B cell (primary cell): ENCODE results near the gene NR3C2. TPM values are rescaled to one million over a fixed set of nuclear protein-coding genes. Genes with fewer than 3 reads are reported as not detected.

Experiments
- ATAC-seq: fragments of 200-7000 bp; cut with Tn5 transposase; one replicate; pipeline ENCODE4 v1.10.0; 2021; ENCODE audit warnings: low read depth, mild to moderate bottlenecking, moderate number of reproducible peaks, moderate library complexity
- CTCF ChIA-PET: fragments of 350-600 bp; sonication (Branson Sonifier 250); formaldehyde crosslinking; loops from one replicate; lab custom pipeline; 2021; ENCODE audit warnings: antibody characterized with exemption, inconsistent platforms; lab: Charles Lee
- POLR2A ChIA-PET: fragments of 350-600 bp; sonication (Branson Sonifier 250); formaldehyde crosslinking; loops from one replicate; lab custom pipeline; 2021; ENCODE audit warnings: antibody characterized with exemption; lab: Charles Lee
- DNase-seq: peaks from one replicate; pipeline ENCODE4 v3.0.0; 2013
- H2AFZ ChIP-seq: 2 replicates; pipeline ENCODE4 v1.6.1; 2012; ENCODE audit warnings: mild to moderate bottlenecking, low read depth, low read length; ENCODE audit not compliant: insufficient read depth, poor library complexity, severe bottlenecking
- H3K27ac ChIP-seq, 2 donors: 1 replicate in 1 of 2; 2 replicates in 1 of 2; pipeline ENCODE4 v1.5.1; 2012 to 2013; ENCODE audit warnings: low read length in 2 of 2, mild to moderate bottlenecking in 2 of 2, moderate library complexity in 1 of 2
- H3K27me3 ChIP-seq, 4 experiments: fragments of 200-600 bp in 1 of 4; sonication (generic) in 1 of 4; replicated peaks in 1 of 4; 1 replicate in 2 of 4; 2 replicates in 2 of 4; pipeline versions ENCODE4 v1.6.1 to v1.7.0; 2013 to 2016; ENCODE audit warnings: low read length in 3 of 4, mild to moderate bottlenecking in 2 of 4, mixed read lengths in 1 of 4, moderate library complexity in 1 of 4; ENCODE audit not compliant: insufficient read depth in 4 of 4, control insufficient read depth in 3 of 4; ENCODE audit errors: control extremely low read depth in 1 of 4
- H3K36me3 ChIP-seq, 2 experiments: replicated peaks in 1 of 2; 1 replicate in 1 of 2; 2 replicates in 1 of 2; pipeline versions ENCODE4 v1.6.1 to v1.7.1; 2013; ENCODE audit warnings: low read length in 1 of 2; ENCODE audit not compliant: insufficient read depth in 2 of 2, control insufficient read depth in 1 of 2; ENCODE audit errors: control extremely low read depth in 1 of 2, extremely low read depth in 1 of 2
- H3K4me1 ChIP-seq, 2 donors: fragments of 200-600 bp in 1 of 2; sonication (generic) in 1 of 2; 1 replicate in 1 of 2; 2 replicates in 1 of 2; pipeline versions ENCODE4 v1.5.1 to v1.6.1; 2013 to 2017; ENCODE audit warnings: low read length in 2 of 2; ENCODE audit not compliant: control insufficient read depth in 2 of 2, insufficient read depth in 2 of 2
- H3K4me2 ChIP-seq: replicated peaks from 2 replicates; pipeline ENCODE3; 2012; ENCODE audit warnings: mild to moderate bottlenecking, low read depth, low read length; ENCODE audit not compliant: poor library complexity, severe bottlenecking
- H3K4me3 ChIP-seq, 5 experiments: fragments of 200-600 bp in 1 of 5; sonication (generic) in 1 of 5; 1 replicate in 3 of 5; 2 replicates in 2 of 5; pipeline versions ENCODE4 v1.5.1 to v1.7.0; 2011 to 2016; ENCODE audit warnings: low read length in 4 of 5, mild to moderate bottlenecking in 4 of 5, low read depth in 2 of 5, control low read depth in 1 of 5, moderate library complexity in 1 of 5; ENCODE audit not compliant: insufficient read depth in 1 of 5; ENCODE audit errors: control extremely low read depth in 1 of 5, extremely low read depth in 1 of 5
- H3K79me2 ChIP-seq: fragments of 200-600 bp; sonication (generic); one replicate; pipeline ENCODE4 v1.6.0; 2016; ENCODE audit warnings: low read length; ENCODE audit not compliant: control insufficient read depth, insufficient read depth
- H3K9ac ChIP-seq: fragments of 200-600 bp; sonication (generic); 2 replicates; pipeline ENCODE4 v1.6.1; 2017; ENCODE audit warnings: mild to moderate bottlenecking, low read length, moderate library complexity
- H3K9me3 ChIP-seq, 3 donors: one replicate each; pipeline versions ENCODE4 v1.6.1 to v1.7.1; 2013; ENCODE audit warnings: low read length in 2 of 3; ENCODE audit not compliant: control insufficient read depth in 2 of 3, insufficient read depth in 1 of 3; ENCODE audit errors: control extremely low read depth in 1 of 3
- H4K20me1 ChIP-seq: 2 replicates; pipeline ENCODE4 v1.6.0; 2012; ENCODE audit warnings: mild to moderate bottlenecking, low read length; ENCODE audit not compliant: insufficient read depth, control insufficient read depth, poor library complexity, severe bottlenecking
- H3K27ac Mint-ChIP-seq: one replicate; pipeline ENCODE4 v1.8.0; 2021; ENCODE audit warnings: mixed read lengths
- H3K27me3 Mint-ChIP-seq: one replicate; pipeline ENCODE4 v1.8.0; 2021; ENCODE audit warnings: mixed read lengths
- H3K4me1 Mint-ChIP-seq: one replicate; pipeline ENCODE4 v1.8.0; 2021; ENCODE audit warnings: mixed read lengths
- H3K4me3 Mint-ChIP-seq: one replicate; pipeline ENCODE4 v1.8.0; 2021; ENCODE audit warnings: mixed read lengths
- H3K9me3 Mint-ChIP-seq: one replicate; pipeline ENCODE4 v1.8.0; 2022; ENCODE audit warnings: mixed read lengths; ENCODE audit not compliant: insufficient read depth
- EZH2 ChIP-seq: IDR thresholded peaks from 2 replicates; pipeline ENCODE4 v1.6.1; 2012; ENCODE audit warnings: borderline replicate concordance, low read depth, mild to moderate bottlenecking, moderate library complexity, low read length; ENCODE audit not compliant: insufficient read depth, poor library complexity, severe bottlenecking
- WGBS: methylation state at CpG from one replicate; pipeline ENCODE4 v1.1.5; 2013; ENCODE audit warnings: missing lambda C conversion rate; ENCODE audit not compliant: insufficient coverage; 5-methylcytosine and 5-hydroxymethylcytosine counted together
- intact Hi-C: fragments of 100-400 bp; cut with micrococcal nuclease; formaldehyde crosslinking; loops from one replicate; pipeline ENCODE4 v1.10.0; 2022
- polyA plus RNA-seq: library from polyadenylated mRNA; depleted of rRNA; stranded (reverse); fragments of >200 nt; gene quantifications from 2 replicates; pipeline ENCODE4 v1.2.3, GENCODE V29; 2012
- total RNA-seq, 2 donors: library from RNA; stranded (reverse); fragments of 120-200 nt in 1 of 2; gene quantifications; 1 replicate in 1 of 2; 2 replicates in 1 of 2; pipeline versions ENCODE4 v1.2.3 to v1.2.4, GENCODE V29; 2013 to 2022
- TF ChIP-seq, protein P1 (sequence below): fragments of 200-600 bp; IDR thresholded peaks from one replicate; pipeline ENCODE4 v1.8.0; 2022; ENCODE audit warnings: antibody characterized with exemption, mild to moderate bottlenecking

The NR3C2 gene
- total and polyA plus RNA-seq, 2 donors (not counting 1 experiment from before 2014, with no cell fraction given): 6.7 to 19.3 TPM

DNA sequence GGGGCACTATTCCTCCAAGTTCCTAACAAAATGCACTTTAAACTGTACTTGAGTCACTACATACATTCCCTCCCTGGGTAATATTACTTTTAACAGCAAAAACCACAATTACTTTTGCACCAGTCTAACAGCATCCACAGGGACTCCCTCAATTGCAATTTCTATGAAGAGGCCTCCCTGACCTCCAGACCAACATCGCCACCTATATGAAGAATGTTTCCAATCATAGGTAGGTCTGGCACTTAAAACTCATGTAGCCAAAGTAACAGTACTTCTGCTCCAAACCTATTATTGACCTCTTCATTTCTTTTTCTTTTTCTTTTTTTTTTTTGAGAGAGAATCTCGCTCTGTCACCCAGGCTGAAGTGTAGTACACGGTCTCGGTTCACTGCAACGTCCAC is 15.6 kb downstream of the NR3C2 start:
- Histone ChIP-seq H3K27ac (no peak overlapping the region), H3K36me3 (no peaks in the 10 kb centered on the region), H3K79me2 (peaks cover 38% of the 10 kb centered on the region), H3K4me2 (no peak overlapping the region), H3K4me3 (no peak overlapping the region), H3K4me1 (peaks cover 3 to 14% of the 10 kb centered on the region in 2 donors), H3K9ac (no peak overlapping the region), H2AFZ (no peak overlapping the region), H3K27me3 (no peaks in the 10 kb centered on the region), H3K9me3 (no peaks in the 10 kb centered on the region), H4K20me1 (peaks cover 4% of the 10 kb centered on the region)
- intact Hi-C loops: no loop called here
- 80% methylated on average over 1 of the region's 5 CpGs for WGBS
- Mint-ChIP-seq H3K4me1 (peaks cover 46% of the 10 kb centered on the region), H3K27ac (no peak overlapping the region), H3K4me3 (no peak overlapping the region), H3K27me3 (no peaks in the 10 kb centered on the region), H3K9me3 (no peaks in the 10 kb centered on the region)
- ChIA-PET CTCF (interaction anchor here (0.6 kb wide), 1 partner anchor 389 kb away, joined by 3 read pairs; no protein-coding TSS in a partner anchor), POLR2A (no interaction called here)
- ATAC-seq (no peak), DNase-seq (no peak)
- TF ChIP-seq EZH2: no peak
- TF ChIP-seq, protein P1, sequence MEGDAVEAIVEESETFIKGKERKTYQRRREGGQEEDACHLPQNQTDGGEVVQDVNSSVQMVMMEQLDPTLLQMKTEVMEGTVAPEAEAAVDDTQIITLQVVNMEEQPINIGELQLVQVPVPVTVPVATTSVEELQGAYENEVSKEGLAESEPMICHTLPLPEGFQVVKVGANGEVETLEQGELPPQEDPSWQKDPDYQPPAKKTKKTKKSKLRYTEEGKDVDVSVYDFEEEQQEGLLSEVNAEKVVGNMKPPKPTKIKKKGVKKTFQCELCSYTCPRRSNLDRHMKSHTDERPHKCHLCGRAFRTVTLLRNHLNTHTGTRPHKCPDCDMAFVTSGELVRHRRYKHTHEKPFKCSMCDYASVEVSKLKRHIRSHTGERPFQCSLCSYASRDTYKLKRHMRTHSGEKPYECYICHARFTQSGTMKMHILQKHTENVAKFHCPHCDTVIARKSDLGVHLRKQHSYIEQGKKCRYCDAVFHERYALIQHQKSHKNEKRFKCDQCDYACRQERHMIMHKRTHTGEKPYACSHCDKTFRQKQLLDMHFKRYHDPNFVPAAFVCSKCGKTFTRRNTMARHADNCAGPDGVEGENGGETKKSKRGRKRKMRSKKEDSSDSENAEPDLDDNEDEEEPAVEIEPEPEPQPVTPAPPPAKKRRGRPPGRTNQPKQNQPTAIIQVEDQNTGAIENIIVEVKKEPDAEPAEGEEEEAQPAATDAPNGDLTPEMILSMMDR: no peak

DNA sequence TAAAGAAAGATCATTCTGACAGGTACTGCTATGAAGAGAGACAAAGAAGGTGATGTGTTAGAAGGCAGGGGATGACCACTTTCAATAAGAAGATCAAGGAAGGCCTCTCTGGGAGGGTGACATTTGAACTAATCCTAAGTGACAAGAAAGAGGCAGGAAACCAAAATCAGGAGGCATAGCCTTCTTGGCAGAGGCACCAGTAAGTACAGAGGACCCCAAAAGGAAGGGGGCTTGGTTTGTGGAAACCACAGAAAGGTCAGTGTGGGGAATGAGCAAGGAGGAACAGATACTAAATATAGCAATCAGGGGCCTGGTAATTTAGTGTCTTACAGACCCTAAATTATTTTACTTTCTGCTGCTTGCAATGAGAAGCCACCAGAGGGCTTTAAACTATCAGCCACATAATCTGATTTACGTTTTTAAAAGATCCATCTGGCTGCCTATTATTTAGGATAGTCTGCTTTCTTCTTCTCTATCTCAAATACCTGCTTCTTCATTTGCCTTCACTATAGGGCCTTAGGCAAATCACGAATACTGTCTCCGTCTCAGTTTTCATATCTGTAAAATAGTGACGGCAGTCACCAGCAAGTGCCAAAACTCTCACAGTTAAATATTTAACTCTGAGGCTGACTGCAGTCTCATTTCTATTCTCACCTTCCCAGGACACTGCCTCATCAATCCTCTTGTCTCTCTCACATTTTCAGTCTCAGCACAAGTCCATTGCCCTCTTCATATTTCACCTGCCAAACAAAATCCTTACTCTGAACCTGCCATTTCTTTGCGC is 16.7 kb downstream of the NR3C2 start:
- intact Hi-C loops: no loop called here
- H3K27ac ChIP-seq: no peak overlapping the region
- 75% methylated on average over 5 of the region's 5 CpGs for WGBS
- no peak overlapping the region for H3K4me3 ChIP-seq
- Mint-ChIP-seq H3K27me3 (no peaks in the 10 kb centered on the region), H3K4me3 (no peak overlapping the region), H3K9me3 (no peaks in the 10 kb centered on the region), H3K27ac (no peak overlapping the region), H3K4me1 (peaks cover 45% of the 10 kb centered on the region)
- no peak overlapping the region for H3K9ac ChIP-seq
- no peak overlapping the region for H3K4me2 ChIP-seq
- peaks cover 29% of the 10 kb centered on the region for H3K79me2 ChIP-seq
- no peaks in the 10 kb centered on the region for H3K9me3 ChIP-seq
- ChIA-PET POLR2A (no interaction called here), CTCF (no interaction called here)
- DNase-seq: no peak
- H3K4me1 ChIP-seq: peaks cover 3 to 17% of the 10 kb centered on the region in 2 donors
- no peaks in the 10 kb centered on the region for H3K36me3 ChIP-seq
- H2AFZ ChIP-seq: no peak overlapping the region
- no peak for ATAC-seq
- TF ChIP-seq, protein P1: no peak
- TF ChIP-seq EZH2: no peak
- no peaks in the 10 kb centered on the region for H3K27me3 ChIP-seq
- H4K20me1 ChIP-seq: peaks cover 8% of the 10 kb centered on the region
